Stimulated activated CD8-positive, alpha-beta memory T cell treated with anti-CD3 and anti-CD28 coated beads, Interleukin-2, amount 100 ng/mL, for 1 hour (primary cell): ENCODE measurements around the gene NMT1.
A peak's percentile ranks its signal among the peaks of the same experiment; 100 is the strongest.

Experiments
- DNase-seq, 2 donors: peaks; one replicate each; pipeline ENCODE4 v3.0.0-alpha.2; 2020; ENCODE audit warnings: low read depth in 2 of 2

Gene NMT1

GRCh38 chr17:45135978-45136791, 75.1 kb downstream of the NMT1 start:
- no peak for DNase-seq

- DNase-seq, result no peak
Measured at GRCh38 chr17:45136846-45137560, 75.9 kb downstream of the NMT1 start.

- DNase-seq, result no peak
Measured at GRCh38 chr17:45137561-45138305, 76.6 kb downstream of the NMT1 start.

- no peak for DNase-seq
Measured at GRCh38 chr17:45138911-45139532, 77.9 kb downstream of the NMT1 start.

GRCh38 chr17:45139533-45139920, 78.4 kb downstream of the NMT1 start:
- no peak for DNase-seq

GRCh38 chr17:45143094-45143670, 82.1 kb downstream of the NMT1 start:
- no peak for DNase-seq

GRCh38 chr17:45143767-45144198, 82.7 kb downstream of the NMT1 start:
- DNase-seq, result no peak

GRCh38 chr17:45144199-45145034, 83.3 kb downstream of the NMT1 start:
- no peak for DNase-seq

- DNase-seq, result no peak
Measured at GRCh38 chr17:45145035-45145389, 83.9 kb downstream of the NMT1 start.

GRCh38 chr17:45146166-45146565, 85.0 kb downstream of the NMT1 start:
- no peak for DNase-seq

GRCh38 chr17:45146592-45146889, 85.4 kb downstream of the NMT1 start:
- DNase-seq, result no peak

GRCh38 chr17:45146890-45147580, 85.9 kb downstream of the NMT1 start:
- DNase-seq, result no peak

- DNase-seq, result peak in 1 of 2 donors; percentile 49
Measured at GRCh38 chr17:45147581-45148182, 86.6 kb downstream of the NMT1 start.

- peak; percentile 95 to 98 for DNase-seq
Measured at GRCh38 chr17:45148183-45149036, 87.3 kb downstream of the NMT1 start, which contains the start of gene HEXIM1. TSS of gene HEXIM1 (plus strand) at chr17:45148475. CDS start at chr17:45149191, 716 bp downstream.

- DNase-seq, result peak in 1 of 2 donors; percentile 53
Measured at GRCh38 chr17:45149037-45149668, 88.0 kb downstream of the NMT1 start.

GRCh38 chr17:45149669-45150664, 88.8 kb downstream of the NMT1 start:
- no peak for DNase-seq
